Measurements from ENCODE around the gene ANP32E.
"Not testable (repeated sequence)": the region's sequence is repeated elsewhere in the genome, so short reads cannot be mapped to it uniquely, and the experiment has no call there.

Gene ANP32E

DNA sequence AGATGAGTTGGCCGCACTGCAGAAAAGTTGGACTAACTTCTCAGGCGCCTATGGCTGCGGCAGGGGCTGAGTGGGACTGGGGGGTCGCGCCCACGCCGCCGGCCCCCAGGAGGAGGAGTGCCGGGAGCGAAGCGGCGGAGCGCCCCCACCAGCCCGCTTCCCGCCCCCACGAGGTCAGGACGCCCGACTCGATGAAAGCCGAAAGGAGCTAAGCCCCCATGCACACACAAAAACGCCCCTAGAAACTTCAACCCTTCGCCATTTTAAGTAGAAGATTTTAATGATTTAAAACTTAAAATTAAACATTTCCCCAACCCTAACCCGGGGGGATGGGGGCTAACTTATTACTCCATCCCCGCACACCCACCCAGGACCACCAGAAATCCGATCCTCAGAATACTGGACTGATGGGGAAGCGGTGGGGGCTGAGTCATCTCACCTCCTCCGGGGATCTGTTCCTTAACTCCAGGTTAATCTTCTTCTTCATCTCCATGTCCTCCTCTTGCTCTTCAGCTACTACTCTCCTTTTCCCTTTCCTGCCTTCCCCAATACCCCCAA, 539 bp downstream of the ANP32E start:
- Mint-ChIP-seq H3K27me3 (no peaks in the 10 kb centered on the region), H3K27ac (no peak overlapping the region), H3K4me3 (no peak overlapping the region), H3K9me3 (no peaks in the 10 kb centered on the region), H3K4me1 (peaks cover 14 to 19% of the 10 kb centered on the region in 2 donors), H3K36me3 (peaks cover 0 to 7% of the 10 kb centered on the region in 2 donors)
- peak in 1 of 2 donors; percentile 4 for ATAC-seq (replicated peaks)
- DNase-seq, result no peak

GRCh38 chr1:150234566-150235293, 1.2 kb downstream of the ANP32E start:
- Mint-ChIP-seq H3K36me3 (peaks cover 0 to 7% of the 10 kb centered on the region in 2 donors), H3K4me3 (no peak overlapping the region), H3K27ac (no peak overlapping the region), H3K4me1 (peaks cover 14 to 19% of the 10 kb centered on the region in 2 donors), H3K9me3 (no peaks in the 10 kb centered on the region), H3K27me3 (no peaks in the 10 kb centered on the region)
- peak; percentile 67 to 70 for ATAC-seq (replicated peaks)
- DNase-seq, result peak; percentile 92

GRCh38 chr1:150234309-150234565, 1.7 kb downstream of the ANP32E start:
- Mint-ChIP-seq H3K27ac (no peak overlapping the region), H3K36me3 (peaks cover 3 to 8% of the 10 kb centered on the region in 2 donors), H3K4me1 (peaks cover 14 to 19% of the 10 kb centered on the region in 2 donors), H3K9me3 (no peaks in the 10 kb centered on the region), H3K4me3 (no peak overlapping the region), H3K27me3 (no peaks in the 10 kb centered on the region)
- no peak for DNase-seq
- ATAC-seq (replicated peaks), result peak in 1 of 2 donors; percentile 11

DNA sequence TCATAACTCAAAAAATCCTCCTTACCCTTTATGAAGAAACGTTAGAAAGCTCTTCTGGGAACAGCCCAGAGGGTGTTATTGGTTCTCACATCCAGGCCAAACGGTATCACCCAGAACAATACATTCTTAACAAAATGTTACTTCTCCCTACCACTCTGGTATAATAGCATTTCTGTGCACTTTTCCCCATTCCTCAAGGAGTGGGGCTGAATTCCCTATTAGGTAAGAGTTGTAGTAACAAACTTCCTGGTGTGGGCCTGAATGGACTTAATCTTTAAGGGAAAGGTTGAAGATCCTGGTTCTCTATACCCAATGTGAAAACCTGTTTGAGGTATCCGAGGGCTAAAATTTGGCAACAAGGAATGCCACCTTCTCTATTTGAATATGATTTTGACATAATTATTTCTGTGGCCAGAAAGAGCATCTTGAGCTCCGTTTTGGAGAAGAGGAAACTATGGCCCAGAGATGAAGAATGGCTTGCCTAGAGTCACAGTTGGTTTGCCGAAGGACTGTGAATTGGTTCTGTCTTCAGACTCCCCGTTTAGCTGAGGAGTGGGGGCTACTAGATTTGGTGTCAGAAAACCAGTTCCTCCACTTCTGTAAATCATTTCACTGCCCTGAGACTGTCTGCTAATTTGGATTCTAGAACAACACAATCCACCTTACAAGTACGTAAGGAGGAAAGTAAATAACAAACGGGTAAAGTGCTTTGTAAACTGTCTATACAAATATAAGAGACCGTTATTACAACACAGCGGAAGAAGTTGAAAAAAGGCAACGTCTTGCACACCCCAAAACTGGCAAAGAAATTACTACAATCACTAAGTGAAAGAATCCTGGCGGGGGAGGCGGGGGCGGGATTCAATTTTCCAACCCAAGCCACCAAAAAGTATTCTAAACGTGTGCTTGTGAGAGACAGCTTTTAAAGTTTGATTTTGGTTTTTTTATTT, 2.3 kb downstream of the ANP32E start:
- H3K36me3 Mint-ChIP-seq, result peaks cover 6 to 13% of the 10 kb centered on the region in 2 donors
- no peaks in the 10 kb centered on the region for H3K9me3 Mint-ChIP-seq
- ATAC-seq (replicated peaks) (no peak), DNase-seq (no peak)
- peaks cover 14 to 19% of the 10 kb centered on the region in 2 donors for H3K4me1 Mint-ChIP-seq
- H3K27ac Mint-ChIP-seq, result no peak overlapping the region
- H3K27me3 Mint-ChIP-seq, result no peaks in the 10 kb centered on the region
- no peak overlapping the region for H3K4me3 Mint-ChIP-seq

GRCh38 chr1:150232921-150233320, 3.0 kb downstream of the ANP32E start:
- H3K27me3 Mint-ChIP-seq; DNase-seq; ATAC-seq (replicated peaks); H3K9me3 Mint-ChIP-seq: not testable (repeated sequence)
- Mint-ChIP-seq H3K4me3 (peak overlapping the region in 1 of 2 donors; percentile 29), H3K36me3 (peaks cover 6 to 18% of the 10 kb centered on the region in 2 donors), H3K4me1 (peaks cover 14 to 19% of the 10 kb centered on the region in 2 donors), H3K27ac (peak overlapping the region; percentile 60)

DNA sequence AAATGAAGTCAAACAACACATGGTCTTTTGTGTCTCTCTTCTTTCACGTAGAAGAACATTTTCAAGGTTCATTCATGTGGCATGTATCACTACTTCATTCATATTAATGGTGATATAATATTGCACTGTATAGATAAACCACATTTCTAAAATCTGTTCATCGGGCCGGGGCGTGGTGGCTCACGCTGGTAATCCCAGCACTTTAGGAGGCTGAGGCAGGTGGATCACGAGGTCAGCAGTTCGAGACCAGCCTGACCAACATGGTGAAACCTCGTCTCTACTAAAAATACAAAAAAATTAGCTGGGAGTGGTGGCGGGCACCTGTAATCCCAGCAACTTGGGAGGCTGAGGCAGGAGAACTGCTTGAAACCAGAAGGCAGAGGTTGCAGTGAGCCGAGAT, 7.7 kb downstream of the ANP32E start:
- not testable (repeated sequence) for H3K4me3 Mint-ChIP-seq; ATAC-seq (replicated peaks); H3K9me3 Mint-ChIP-seq; H3K27me3 Mint-ChIP-seq; DNase-seq; H3K27ac Mint-ChIP-seq
- Mint-ChIP-seq H3K36me3 (peaks cover 32 to 48% of the 10 kb centered on the region in 2 donors), H3K4me1 (peaks cover 9 to 30% of the 10 kb centered on the region in 2 donors)

GRCh38 chr1:150227228-150227627, 8.7 kb downstream of the ANP32E start:
- peaks cover 4 to 23% of the 10 kb centered on the region in 2 donors for H3K4me1 Mint-ChIP-seq
- peaks cover 34 to 52% of the 10 kb centered on the region in 2 donors for H3K36me3 Mint-ChIP-seq
- no peak overlapping the region for H3K27ac Mint-ChIP-seq
- no peak overlapping the region for H3K4me3 Mint-ChIP-seq
- ATAC-seq (replicated peaks) (no peak), DNase-seq (no peak)
- H3K27me3 Mint-ChIP-seq, result no peaks in the 10 kb centered on the region
- H3K9me3 Mint-ChIP-seq, result no peaks in the 10 kb centered on the region

DNA sequence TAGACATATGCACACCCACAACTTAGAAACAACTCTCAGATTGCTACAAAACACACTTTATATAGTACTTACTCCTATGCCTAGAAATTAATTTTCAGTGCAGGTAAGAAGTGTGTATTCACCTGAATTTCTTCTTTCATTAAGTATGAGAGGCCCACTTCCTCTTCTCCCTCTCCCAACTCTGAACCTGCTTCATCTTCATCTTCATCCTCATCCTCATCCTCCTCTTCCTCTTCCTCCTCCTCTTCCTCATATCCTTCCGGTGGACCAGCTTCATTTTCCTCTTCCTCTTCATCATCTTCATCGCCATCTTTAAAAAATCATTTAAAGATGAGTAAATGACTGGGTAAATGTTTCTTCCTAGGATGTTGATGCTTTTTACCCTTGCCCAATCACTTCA, 9.4 kb downstream of the ANP32E start:
- Mint-ChIP-seq H3K4me3 (no peak overlapping the region), H3K27me3 (no peaks in the 10 kb centered on the region), H3K36me3 (peaks cover 34 to 52% of the 10 kb centered on the region in 2 donors), H3K9me3 (no peaks in the 10 kb centered on the region), H3K27ac (no peak overlapping the region), H3K4me1 (peaks cover 4 to 23% of the 10 kb centered on the region in 2 donors)
- DNase-seq (no peak), ATAC-seq (replicated peaks) (no peak)

DNA sequence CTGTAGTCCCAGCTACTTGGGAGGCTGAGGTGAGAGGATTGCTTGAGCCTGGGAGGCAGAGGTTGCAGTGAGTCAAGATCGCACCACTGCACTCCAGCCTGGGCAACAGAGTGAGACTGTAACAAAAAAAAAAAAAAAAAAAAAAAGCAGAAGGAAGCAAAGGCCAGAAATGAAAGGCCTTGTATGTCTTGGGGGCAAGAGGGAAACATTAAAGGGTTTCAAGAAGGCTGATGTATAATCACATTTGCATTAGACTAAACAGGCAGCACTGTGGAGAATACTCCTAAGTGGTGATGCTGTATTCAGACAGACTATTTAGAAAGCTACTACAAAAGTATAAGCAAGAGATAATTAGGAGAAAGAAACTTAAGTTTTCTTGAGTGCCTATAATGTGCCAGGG, 10.4 kb downstream of the ANP32E start:
- DNase-seq (no peak), ATAC-seq (replicated peaks) (peak; percentile 31 to 45)
- peaks cover 34 to 55% of the 10 kb centered on the region in 2 donors for H3K36me3 Mint-ChIP-seq
- no peak overlapping the region for H3K27ac Mint-ChIP-seq
- H3K9me3 Mint-ChIP-seq, result no peaks in the 10 kb centered on the region
- peaks cover 4 to 23% of the 10 kb centered on the region in 2 donors for H3K4me1 Mint-ChIP-seq
- no peak overlapping the region for H3K4me3 Mint-ChIP-seq
- H3K27me3 Mint-ChIP-seq, result no peaks in the 10 kb centered on the region

DNA sequence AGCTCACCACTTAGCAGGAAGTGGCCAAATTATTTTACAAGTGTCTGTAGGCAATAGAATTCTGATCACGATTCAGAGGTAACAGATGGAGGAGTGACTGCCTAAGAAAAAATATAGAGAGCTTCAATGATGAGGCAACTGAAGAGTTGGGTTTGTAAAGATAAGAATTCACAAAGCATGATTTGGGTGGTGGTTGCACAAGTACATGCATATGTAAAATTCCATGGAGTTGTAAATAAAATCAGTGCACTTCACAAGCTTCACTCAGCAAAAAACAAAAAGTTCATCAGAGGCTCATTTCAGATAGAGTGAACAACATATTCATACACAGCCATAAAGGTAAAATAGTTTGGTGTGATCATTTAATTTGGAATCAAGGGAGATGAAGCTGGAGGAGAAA, 10.9 kb downstream of the ANP32E start:
- no peak overlapping the region for H3K4me3 Mint-ChIP-seq
- H3K4me1 Mint-ChIP-seq, result peaks cover 4 to 23% of the 10 kb centered on the region in 2 donors
- H3K27me3 Mint-ChIP-seq, result no peaks in the 10 kb centered on the region
- DNase-seq, result no peak
- H3K9me3 Mint-ChIP-seq, result no peaks in the 10 kb centered on the region
- no peak for ATAC-seq (replicated peaks)
- H3K27ac Mint-ChIP-seq, result no peak overlapping the region
- H3K36me3 Mint-ChIP-seq, result peaks cover 34 to 55% of the 10 kb centered on the region in 2 donors

GRCh38 chr1:150221552-150221951, 14.4 kb downstream of the ANP32E start:
- Mint-ChIP-seq H3K9me3 (no peaks in the 10 kb centered on the region), H3K4me1 (peaks cover 3 to 15% of the 10 kb centered on the region in 2 donors), H3K4me3 (no peak overlapping the region), H3K27me3 (no peaks in the 10 kb centered on the region), H3K27ac (no peak overlapping the region), H3K36me3 (peaks cover 26 to 36% of the 10 kb centered on the region in 2 donors)
- ATAC-seq (replicated peaks) (peak in 1 of 2 donors; percentile 45), DNase-seq (no peak)

DNA sequence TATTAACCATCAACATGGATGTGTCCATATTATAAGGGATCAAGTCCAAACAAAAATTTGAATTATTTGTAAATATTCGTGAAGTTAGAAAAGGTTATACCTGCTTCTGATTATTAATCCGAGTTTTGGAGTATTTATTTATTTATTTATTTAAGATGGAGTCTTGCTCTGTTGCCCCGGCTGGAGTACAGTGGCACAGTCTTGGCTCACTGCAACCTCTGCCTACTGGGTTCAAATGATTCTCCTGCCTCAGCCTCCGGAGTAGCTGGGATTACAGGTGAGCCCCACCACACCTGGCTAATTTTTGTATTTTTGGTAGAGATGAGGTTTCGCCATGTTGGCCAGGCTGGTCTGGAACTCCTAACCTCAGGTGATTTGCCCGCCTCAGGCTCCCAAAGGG, 20.1 kb downstream of the ANP32E start:
- ATAC-seq (replicated peaks); H3K27me3 Mint-ChIP-seq; H3K27ac Mint-ChIP-seq; H3K4me3 Mint-ChIP-seq; DNase-seq; H3K36me3 Mint-ChIP-seq; H3K9me3 Mint-ChIP-seq: not testable (repeated sequence)
- peaks cover 5 to 15% of the 10 kb centered on the region in 2 donors for H3K4me1 Mint-ChIP-seq

GRCh38 chr1:150214099-150214756, 21.7 kb downstream of the ANP32E start:
- DNase-seq, H3K9me3 Mint-ChIP-seq, H3K27me3 Mint-ChIP-seq, H3K36me3 Mint-ChIP-seq: not testable (repeated sequence)
- H3K27ac Mint-ChIP-seq, result peak overlapping the region; percentile 96
- peaks cover 5 to 15% of the 10 kb centered on the region in 2 donors for H3K4me1 Mint-ChIP-seq
- ATAC-seq (replicated peaks), result peak in 1 of 2 donors; percentile 35
- peak overlapping the region; percentile 85 to 86 for H3K4me3 Mint-ChIP-seq

All from stimulated activated naive B cell treated with anti-CD40 and anti-IgM and Interleukin-4, amounts not matched to agents 10 μg/mL and 1 μg/mL and 100 μg/mL, for 72 hours (primary cell).